ENCODE measurements around the gene MIER3. TPM values are rescaled to one million over a fixed set of nuclear protein-coding genes. Genes with fewer than 3 reads are reported as not detected.

MIER3 gene
- total RNA-seq, 4 donors from 2014 or later = 12.2 to 33.4 (median 20.4) TPM

DNA sequence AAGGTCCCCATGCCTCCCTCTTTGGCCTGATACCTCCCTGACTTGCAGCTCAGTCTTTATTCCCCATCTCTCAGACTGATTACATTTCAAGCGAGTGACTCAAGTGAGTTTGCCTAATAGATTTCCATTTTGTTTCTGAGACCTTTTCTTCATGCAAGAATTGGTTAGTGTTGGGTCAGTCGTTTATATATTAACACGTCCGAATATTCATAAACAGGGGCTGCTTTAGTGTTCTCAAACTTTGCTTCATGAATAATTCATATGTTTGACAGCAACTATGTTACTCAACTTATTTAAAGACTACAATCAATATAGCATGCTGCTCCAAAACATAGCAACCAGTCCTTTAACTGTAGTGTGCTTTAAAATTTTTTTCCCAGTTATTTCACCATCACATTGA, 36.6 kb upstream of the MIER3 start:
- TF ChIP-seq, protein P1, sequence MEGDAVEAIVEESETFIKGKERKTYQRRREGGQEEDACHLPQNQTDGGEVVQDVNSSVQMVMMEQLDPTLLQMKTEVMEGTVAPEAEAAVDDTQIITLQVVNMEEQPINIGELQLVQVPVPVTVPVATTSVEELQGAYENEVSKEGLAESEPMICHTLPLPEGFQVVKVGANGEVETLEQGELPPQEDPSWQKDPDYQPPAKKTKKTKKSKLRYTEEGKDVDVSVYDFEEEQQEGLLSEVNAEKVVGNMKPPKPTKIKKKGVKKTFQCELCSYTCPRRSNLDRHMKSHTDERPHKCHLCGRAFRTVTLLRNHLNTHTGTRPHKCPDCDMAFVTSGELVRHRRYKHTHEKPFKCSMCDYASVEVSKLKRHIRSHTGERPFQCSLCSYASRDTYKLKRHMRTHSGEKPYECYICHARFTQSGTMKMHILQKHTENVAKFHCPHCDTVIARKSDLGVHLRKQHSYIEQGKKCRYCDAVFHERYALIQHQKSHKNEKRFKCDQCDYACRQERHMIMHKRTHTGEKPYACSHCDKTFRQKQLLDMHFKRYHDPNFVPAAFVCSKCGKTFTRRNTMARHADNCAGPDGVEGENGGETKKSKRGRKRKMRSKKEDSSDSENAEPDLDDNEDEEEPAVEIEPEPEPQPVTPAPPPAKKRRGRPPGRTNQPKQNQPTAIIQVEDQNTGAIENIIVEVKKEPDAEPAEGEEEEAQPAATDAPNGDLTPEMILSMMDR (IDR thresholded peaks at IDR 0.05 in 4 of 5, conservative IDR thresholded peaks at IDR 0.05 in 1 of 5) = no peak
- TF ChIP-seq POLR2A (IDR thresholded peaks at IDR 0.05) = no peak
- no peak for DNase-seq
- Histone ChIP-seq H3K27me3 (no peaks in the 10 kb centered on the region), H3K9me3 (no peaks in the 10 kb centered on the region), H3K4me1 (no peaks in the 10 kb centered on the region), H3K4me3 (no peak overlapping the region), H3K27ac (no peak overlapping the region), H3K36me3 (no peaks in the 10 kb centered on the region)
- intact Hi-C loops (cut with DNase I; ENCODE audit: low total_unique reads) = no loop called here
- in situ Hi-C loops (cut with MboI; ENCODE audit: low sequenced_read_pairs in 4 of 4) = no loop called here
- no peak for ATAC-seq

- Histone ChIP-seq H3K27me3 (no peaks in the 10 kb centered on the region), H3K4me3 (no peak overlapping the region), H3K9me3 (no peaks in the 10 kb centered on the region), H3K36me3 (no peaks in the 10 kb centered on the region), H3K27ac (no peak overlapping the region), H3K4me1 (no peaks in the 10 kb centered on the region)
- intact Hi-C loops (cut with DNase I; ENCODE audit: low total_unique reads) (no loop called here), in situ Hi-C loops (cut with MboI; ENCODE audit: low sequenced_read_pairs in 4 of 4) (no loop called here)
- TF ChIP-seq POLR2A (IDR thresholded peaks at IDR 0.05) = no peak
- TF ChIP-seq, protein P1 (IDR thresholded peaks at IDR 0.05 in 4 of 5, conservative IDR thresholded peaks at IDR 0.05 in 1 of 5) = no peak
- ATAC-seq = no peak
- DNase-seq = no peak
These were observed 35.2 kb upstream of the MIER3 start for GRCh38 chr5:56987171-56987570.

GRCh38 chr5:56986626-56986947, 34.7 kb upstream of the MIER3 start:
- ATAC-seq (no peak), DNase-seq (no peak)
- no peaks in the 10 kb centered on the region for H3K27me3 ChIP-seq
- H3K9me3 ChIP-seq = no peaks in the 10 kb centered on the region
- in situ Hi-C loops (cut with MboI; ENCODE audit: low sequenced_read_pairs in 4 of 4) = no loop called here
- intact Hi-C loops (cut with DNase I; ENCODE audit: low total_unique reads) = no loop called here
- H3K27ac ChIP-seq = no peak overlapping the region
- no peaks in the 10 kb centered on the region for H3K4me1 ChIP-seq
- no peak overlapping the region for H3K4me3 ChIP-seq
- no peaks in the 10 kb centered on the region for H3K36me3 ChIP-seq
- TF ChIP-seq POLR2A (IDR thresholded peaks at IDR 0.05) = no peak
- TF ChIP-seq, protein P1 (IDR thresholded peaks at IDR 0.05 in 4 of 5, conservative IDR thresholded peaks at IDR 0.05 in 1 of 5) = no peak

DNA sequence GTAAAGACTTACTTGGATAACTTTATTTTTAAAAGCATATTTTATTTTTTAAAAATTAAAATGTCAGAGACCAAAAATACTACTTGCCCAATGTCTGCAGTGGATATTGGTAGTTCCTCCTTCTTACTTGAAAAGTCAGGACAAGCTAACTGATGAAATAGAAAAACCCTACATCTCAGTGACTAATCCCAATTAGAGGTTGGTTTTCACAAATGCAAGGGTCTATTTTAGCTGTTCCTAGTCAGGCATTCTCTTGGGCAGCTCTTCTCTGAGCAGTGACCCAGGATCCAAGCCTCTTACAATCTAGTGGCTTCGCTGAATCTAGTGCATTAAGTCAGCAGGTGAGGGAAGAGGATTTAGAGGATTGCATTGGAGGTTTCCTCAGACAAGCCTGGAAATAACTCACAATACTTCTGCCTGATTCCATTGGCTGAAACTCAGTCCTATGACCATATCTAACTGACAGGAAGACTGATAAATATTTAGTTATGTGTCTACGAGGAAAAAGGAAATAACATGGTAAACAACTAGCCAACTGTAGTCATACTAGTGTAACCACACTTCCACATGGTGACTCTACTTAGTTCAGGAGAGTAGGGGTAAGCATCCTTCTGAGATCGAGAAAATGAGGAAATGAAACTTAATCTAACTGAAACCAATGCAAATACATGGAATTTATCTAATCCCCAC, 34.2 kb upstream of the MIER3 start:
- Histone ChIP-seq H3K27me3 (no peaks in the 10 kb centered on the region), H3K4me3 (no peak overlapping the region), H3K27ac (no peak overlapping the region), H3K9me3 (no peaks in the 10 kb centered on the region), H3K36me3 (no peaks in the 10 kb centered on the region), H3K4me1 (no peaks in the 10 kb centered on the region)
- ATAC-seq (no peak), DNase-seq (no peak)
- in situ Hi-C loops (cut with MboI; ENCODE audit: low sequenced_read_pairs in 4 of 4) (no loop called here), intact Hi-C loops (cut with DNase I; ENCODE audit: low total_unique reads) (no loop called here)
- TF ChIP-seq, protein P1 (IDR thresholded peaks at IDR 0.05 in 4 of 5, conservative IDR thresholded peaks at IDR 0.05 in 1 of 5) = no peak
- TF ChIP-seq POLR2A (IDR thresholded peaks at IDR 0.05) = no peak

DNA sequence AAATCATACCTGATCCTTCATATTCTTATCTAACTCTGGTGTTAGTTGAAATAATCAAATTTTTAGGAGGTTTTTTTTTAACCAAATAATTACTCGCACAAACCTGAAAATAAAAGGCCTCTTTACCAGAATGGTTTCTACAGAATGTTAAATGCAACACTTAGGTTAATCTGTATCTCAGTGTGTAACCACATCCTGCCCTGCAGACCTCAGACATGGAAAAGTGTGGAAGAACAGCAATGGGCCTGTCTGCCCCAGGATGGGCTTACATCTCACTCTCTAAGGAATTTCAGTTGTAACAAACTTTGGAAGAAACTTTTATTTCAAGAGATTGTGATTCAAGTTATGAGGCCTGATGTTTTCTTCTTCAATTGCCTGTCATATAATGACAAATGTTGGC, 32.5 kb upstream of the MIER3 start:
- Histone ChIP-seq H3K9me3 (no peaks in the 10 kb centered on the region), H3K27me3 (no peaks in the 10 kb centered on the region), H3K36me3 (no peaks in the 10 kb centered on the region), H3K4me1 (no peaks in the 10 kb centered on the region), H3K4me3 (no peak overlapping the region), H3K27ac (no peak overlapping the region)
- intact Hi-C loops (cut with DNase I; ENCODE audit: low total_unique reads) = no loop called here
- TF ChIP-seq, protein P1 (IDR thresholded peaks at IDR 0.05 in 4 of 5, conservative IDR thresholded peaks at IDR 0.05 in 1 of 5) = no peak
- TF ChIP-seq POLR2A (IDR thresholded peaks at IDR 0.05) = no peak
- ATAC-seq = no peak
- in situ Hi-C loops (cut with MboI; ENCODE audit: low sequenced_read_pairs in 4 of 4) = no loop called here
- no peak for DNase-seq
